MCF 10A (cell line): ENCODE results near the gene CEND1. TPM values are rescaled to one million over a fixed set of nuclear protein-coding genes. Genes with fewer than 3 reads are reported as not detected.

Experiments used
- BruUV-seq: library from RNA; stranded (reverse); fragments of 400-500 nt; replicated peaks from 2 replicates; lab custom pipeline; 2021; lab: Mats Ljungman, UMichigan
- CTCF ChIA-PET: fragments of 300-600 bp; sonication (Branson Sonifier 250); formaldehyde crosslinking; extraction: SDS; loops from one replicate; lab custom pipeline; 2021; ENCODE audit warnings: antibody characterized with exemption, inconsistent platforms; lab: Yijun Ruan, JAX
- POLR2A ChIA-PET: fragments of 300-600, 350-650 bp; sonication (Branson Sonifier 250); formaldehyde crosslinking; extraction: SDS; loops from one replicate; lab custom pipeline; 2020; ENCODE audit warnings: antibody characterized with exemption, inconsistent platforms; lab: Yijun Ruan, JAX
- DNase-seq: peaks from one replicate; pipeline ENCODE4 v3.0.0-alpha.2; 2018; ENCODE audit not compliant: unreplicated experiment
- H3K27ac Mint-ChIP-seq: one replicate; pipeline ENCODE4 v1.8.0; 2022; ENCODE audit warnings: mild to moderate bottlenecking, low read depth, mixed read lengths; ENCODE audit not compliant: unreplicated experiment
- H3K27me3 Mint-ChIP-seq: one replicate; pipeline ENCODE4 v1.8.0; 2022; ENCODE audit warnings: mixed read lengths; ENCODE audit not compliant: insufficient read depth, unreplicated experiment
- H3K36me3 Mint-ChIP-seq: one replicate; pipeline ENCODE4 v1.8.0; 2022; ENCODE audit warnings: mild to moderate bottlenecking, moderate library complexity, mixed read lengths; ENCODE audit not compliant: insufficient read depth, unreplicated experiment
- H3K4me1 Mint-ChIP-seq: one replicate; pipeline ENCODE4 v1.8.0; 2022; ENCODE audit warnings: mixed read lengths; ENCODE audit not compliant: insufficient read depth, unreplicated experiment
- H3K4me3 Mint-ChIP-seq: one replicate; pipeline ENCODE4 v1.8.0; 2022; ENCODE audit warnings: mild to moderate bottlenecking, moderate library complexity, mixed read lengths; ENCODE audit not compliant: unreplicated experiment
- H3K9me3 Mint-ChIP-seq: one replicate; pipeline ENCODE4 v1.8.0; 2022; ENCODE audit warnings: mixed read lengths; ENCODE audit not compliant: unreplicated experiment
- CTCF ChIP-seq: fragments of 200-600 bp; IDR thresholded peaks from one replicate; pipeline ENCODE4 v1.8.0; 2022; ENCODE audit warnings: antibody characterized with exemption, mild to moderate bottlenecking; ENCODE audit not compliant: unreplicated experiment
- intact Hi-C: fragments of 100-400 bp; cut with micrococcal nuclease; formaldehyde crosslinking; loops from 2 replicates; pipeline ENCODE4 v1.14.1; 2022
- total RNA-seq: library from RNA; stranded (reverse); gene quantifications from 2 replicates; pipeline ENCODE4 v1.2.3, GENCODE V29; 2022

CEND1 gene
- total RNA-seq, 1 experiment from 2014 or later: not detected

GRCh38 chr11:830295-831117, 40.6 kb upstream of the CEND1 start:
- ChIA-PET POLR2A (interaction anchor here (0.7 to 11.4 kb wide), 5 partner anchors 12 to 205 kb away, joined by 3 to 274 read pairs (median 5); partner anchors contain the start of genes PNPLA2, POLR2L, RPLP2 and TSPAN4), CTCF (no interaction called here)
- intact Hi-C loops: no loop called here
- BruUV-seq: no TSS peak
- no peak overlapping the region for H3K4me3 Mint-ChIP-seq
- no peaks in the 10 kb centered on the region for H3K9me3 Mint-ChIP-seq
- peaks cover 24% of the 10 kb centered on the region for H3K36me3 Mint-ChIP-seq
- peaks cover 17% of the 10 kb centered on the region for H3K4me1 Mint-ChIP-seq
- DNase-seq: no peak
- H3K27ac Mint-ChIP-seq: no peak overlapping the region
- TF ChIP-seq CTCF: no peak
- H3K27me3 Mint-ChIP-seq: no peaks in the 10 kb centered on the region

- H3K27me3 Mint-ChIP-seq: no peaks in the 10 kb centered on the region
- POLR2A ChIA-PET: interaction anchor here (1.3 to 11.4 kb wide), 2 partner anchors 11 to 33 kb away, joined by 4 to 274 read pairs; partner anchors contain the start of gene PNPLA2
- CTCF ChIA-PET: no interaction called here
- H3K4me3 Mint-ChIP-seq: no peak overlapping the region
- H3K36me3 Mint-ChIP-seq: peaks cover 24% of the 10 kb centered on the region
- no TSS peak for BruUV-seq
- no peak for DNase-seq
- intact Hi-C loops: no loop called here
- no peaks in the 10 kb centered on the region for H3K9me3 Mint-ChIP-seq
- peaks cover 17% of the 10 kb centered on the region for H3K4me1 Mint-ChIP-seq
- TF ChIP-seq CTCF: no peak
- no peak overlapping the region for H3K27ac Mint-ChIP-seq
Observed at GRCh38 chr11:829847-830294, 40.0 kb upstream of the CEND1 start.

- Mint-ChIP-seq H3K27ac (no peak overlapping the region), H3K4me3 (no peak overlapping the region), H3K27me3 (no peaks in the 10 kb centered on the region), H3K4me1 (peaks cover 16% of the 10 kb centered on the region), H3K9me3 (no peaks in the 10 kb centered on the region), H3K36me3 (peaks cover 20% of the 10 kb centered on the region)
- DNase-seq: no peak
- CTCF ChIA-PET: no interaction called here
- POLR2A ChIA-PET: interaction anchor here (1.0 to 11.4 kb wide), 3 partner anchors 8 to 32 kb away, joined by 3 to 274 read pairs (median 4); partner anchors contain the start of gene PNPLA2
- no TSS peak for BruUV-seq
- no peak for TF ChIP-seq CTCF
- intact Hi-C loops: no loop called here
Observed at GRCh38 chr11:829176-829846, 39.4 kb upstream of the CEND1 start.
